Activated T-helper 1 cell treated with anti-CD3 and anti-CD28 coated beads, Interleukin-2, amount 50 U/mL, for 16 hours (primary cell): ENCODE measurements around the gene AKR7A2.
"Not testable (repeated sequence)": the region's sequence is repeated elsewhere in the genome, so short reads cannot be mapped to it uniquely, and the experiment has no call there.

Source experiments
- DNase-seq, 2 donors: peaks; one replicate each; pipeline ENCODE4 v3.0.0-alpha.2; 2020; ENCODE audit warnings: low read depth in 1 of 2, low spot score in 1 of 2

Gene AKR7A2

GRCh38 chr1:19268445-19268844 lies 43.5 kb downstream of the AKR7A2 start:
- DNase-seq, result no peak

GRCh38 chr1:19262744-19263143 lies 49.2 kb downstream of the AKR7A2 start:
- no peak for DNase-seq

- no peak for DNase-seq
Observed at GRCh38 chr1:19262047-19262446, 49.9 kb downstream of the AKR7A2 start.

- no peak for DNase-seq
Observed at GRCh38 chr1:19260211-19261138, 51.5 kb downstream of the AKR7A2 start.

GRCh38 chr1:19258353-19258752 lies 53.6 kb downstream of the AKR7A2 start:
- no peak for DNase-seq

GRCh38 chr1:19257178-19257914 lies 54.6 kb downstream of the AKR7A2 start:
- no peak for DNase-seq

DNA sequence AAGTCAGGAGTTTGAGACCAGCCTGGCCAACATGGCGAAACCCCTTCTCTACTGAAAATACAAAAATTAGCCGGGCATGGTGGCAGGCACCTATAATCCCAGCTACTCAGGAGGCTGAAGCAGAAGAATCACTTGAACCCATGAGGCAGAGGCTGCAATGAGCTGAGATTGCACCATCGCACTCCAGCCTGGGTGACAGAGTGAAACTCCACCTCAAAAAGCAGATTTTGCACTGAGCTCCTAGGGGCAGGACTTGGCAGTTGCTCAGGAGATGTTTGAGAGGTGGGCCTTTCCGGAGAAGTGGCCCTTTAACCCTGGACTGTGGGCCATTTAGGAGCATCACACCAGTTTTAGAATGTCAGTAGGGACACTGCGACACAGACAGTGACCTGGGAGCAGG lies 55.6 kb downstream of the AKR7A2 start:
- not testable (repeated sequence) for DNase-seq

- no peak for DNase-seq
Observed at GRCh38 chr1:19255288-19255687, 56.7 kb downstream of the AKR7A2 start.

DNA sequence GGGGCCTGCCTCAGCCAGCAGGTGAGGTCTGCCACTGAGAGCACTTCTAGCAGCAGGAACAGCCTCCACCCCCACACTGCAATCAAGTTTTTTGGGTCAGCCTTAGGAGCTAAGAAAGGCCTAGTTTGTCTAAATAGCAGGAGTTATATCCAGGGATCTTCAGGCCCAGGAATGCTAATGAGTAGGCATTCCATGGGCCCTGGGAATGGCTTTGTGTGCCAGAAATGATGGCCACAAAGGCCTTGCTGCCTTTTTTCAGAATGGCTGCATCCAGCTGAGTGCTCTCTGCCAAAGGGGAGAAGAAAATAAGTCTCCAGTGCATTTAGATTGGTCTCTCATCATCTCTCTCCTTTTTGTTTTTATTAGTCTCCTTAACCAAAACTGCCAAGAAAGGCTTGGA lies 57.5 kb downstream of the AKR7A2 start:
- no peak for DNase-seq
